ENCODE data around the gene TMEM161A.

DNA sequence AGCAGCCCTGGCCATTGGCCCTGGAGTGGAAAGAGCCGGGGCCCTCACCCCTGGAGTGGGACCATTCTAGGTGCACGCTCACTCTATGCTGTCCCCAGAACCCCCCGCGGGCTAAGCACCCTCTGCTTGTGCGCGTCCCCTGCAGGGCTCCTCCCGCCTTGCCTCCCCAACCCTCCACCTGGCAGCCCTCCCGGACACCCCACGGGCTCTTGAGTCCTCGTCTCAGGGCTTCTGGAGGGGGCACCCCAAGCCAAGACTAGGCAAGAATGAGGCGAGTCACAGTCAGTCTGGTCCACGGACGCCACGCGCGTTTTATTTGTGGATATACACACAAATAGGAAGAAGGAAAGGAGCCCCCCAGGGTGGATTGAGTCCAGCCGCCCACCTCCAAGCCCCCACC is 7.0 kb upstream of the TMEM161A start:
- TF ChIP-seq KAT7 (CRISPR knock-in tag; IDR thresholded peaks at IDR 0.05; ENCODE audit: borderline replicate concordance) (no peak), MYBL2 (CRISPR knock-in tag; IDR thresholded peaks at IDR 0.05) (no peak), ZNF512 (CRISPR knock-in tag; IDR thresholded peaks at IDR 0.05; ENCODE audit: borderline replicate concordance) (no peak), ELF4 (CRISPR knock-in tag; IDR thresholded peaks at IDR 0.05; ENCODE audit: low read depth) (no peak)
- TF ChIP-seq, protein P1, sequence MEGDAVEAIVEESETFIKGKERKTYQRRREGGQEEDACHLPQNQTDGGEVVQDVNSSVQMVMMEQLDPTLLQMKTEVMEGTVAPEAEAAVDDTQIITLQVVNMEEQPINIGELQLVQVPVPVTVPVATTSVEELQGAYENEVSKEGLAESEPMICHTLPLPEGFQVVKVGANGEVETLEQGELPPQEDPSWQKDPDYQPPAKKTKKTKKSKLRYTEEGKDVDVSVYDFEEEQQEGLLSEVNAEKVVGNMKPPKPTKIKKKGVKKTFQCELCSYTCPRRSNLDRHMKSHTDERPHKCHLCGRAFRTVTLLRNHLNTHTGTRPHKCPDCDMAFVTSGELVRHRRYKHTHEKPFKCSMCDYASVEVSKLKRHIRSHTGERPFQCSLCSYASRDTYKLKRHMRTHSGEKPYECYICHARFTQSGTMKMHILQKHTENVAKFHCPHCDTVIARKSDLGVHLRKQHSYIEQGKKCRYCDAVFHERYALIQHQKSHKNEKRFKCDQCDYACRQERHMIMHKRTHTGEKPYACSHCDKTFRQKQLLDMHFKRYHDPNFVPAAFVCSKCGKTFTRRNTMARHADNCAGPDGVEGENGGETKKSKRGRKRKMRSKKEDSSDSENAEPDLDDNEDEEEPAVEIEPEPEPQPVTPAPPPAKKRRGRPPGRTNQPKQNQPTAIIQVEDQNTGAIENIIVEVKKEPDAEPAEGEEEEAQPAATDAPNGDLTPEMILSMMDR (IDR thresholded peaks at IDR 0.05): no peak
